Esophagus (tissue), 2 donors: ENCODE data around the gene NUP98. TPM values are rescaled to one million over a fixed set of nuclear protein-coding genes. Genes with fewer than 3 reads are reported as not detected.

Source experiments
- H3K27ac ChIP-seq, 2 donors: one replicate each; pipeline ENCODE4 v1.5.1; 2013; ENCODE audit warnings: low read depth in 2 of 2, mild to moderate bottlenecking in 2 of 2, inconsistent platforms in 1 of 2, low read length in 1 of 2, moderate library complexity in 1 of 2
- H3K27me3 ChIP-seq, 2 donors: one replicate each; pipeline ENCODE4 v1.6.1; 2013; ENCODE audit warnings: low read length in 2 of 2, control low read depth in 1 of 2, mild to moderate bottlenecking in 1 of 2; ENCODE audit not compliant: insufficient read depth in 2 of 2, control insufficient read depth in 1 of 2
- H3K36me3 ChIP-seq, 2 donors: one replicate each; pipeline ENCODE4 v1.6.1; 2013; ENCODE audit warnings: low read length in 1 of 2; ENCODE audit not compliant: control insufficient read depth in 2 of 2, insufficient read depth in 2 of 2
- H3K4me1 ChIP-seq, 2 donors: one replicate each; pipeline ENCODE4 v1.6.1; 2013; ENCODE audit warnings: low read length in 1 of 2; ENCODE audit not compliant: control insufficient read depth in 2 of 2, insufficient read depth in 2 of 2
- H3K4me3 ChIP-seq, 2 donors: one replicate each; pipeline ENCODE4 v1.5.1; 2013; ENCODE audit warnings: low read length in 2 of 2, mild to moderate bottlenecking in 2 of 2, low read depth in 1 of 2, moderate library complexity in 1 of 2
- H3K9me3 ChIP-seq, 2 donors: one replicate each; pipeline ENCODE4 v1.6.1; 2013; ENCODE audit warnings: mild to moderate bottlenecking in 2 of 2, low read depth in 1 of 2, low read length in 1 of 2, moderate library complexity in 1 of 2; ENCODE audit not compliant: control insufficient read depth in 2 of 2, insufficient read depth in 1 of 2
- WGBS, 2 donors: extraction: QIAGEN DNeasy Blood & Tissue Kit; methylation state at CpG; one replicate each; pipeline ENCODE4 v1.1.7; 2013; 5-methylcytosine and 5-hydroxymethylcytosine counted together
- polyA plus RNA-seq, 2 donors: library from polyadenylated mRNA; stranded (reverse); fragments of 200-250 nt; gene quantifications; one replicate each; pipeline ENCODE4 v1.2.3, GENCODE V29; 2013
- donor health status: healthy with polysubstance abuse.
- donor health status: Bipolar disorder and iron deficiency.

The NUP98 gene
- polyA plus RNA-seq, 2 donors, result 16.0 to 26.9 TPM

- Histone ChIP-seq H3K27ac (no peak overlapping the region), H3K4me1 (no peaks in the 10 kb centered on the region), H3K9me3 (no peaks in the 10 kb centered on the region), H3K4me3 (no peak overlapping the region), H3K27me3 (no peaks in the 10 kb centered on the region), H3K36me3 (peaks cover 16 to 17% of the 10 kb centered on the region in 2 donors)
- 63 to 68% methylated on average over 6 of the region's 6 CpGs for WGBS, 2 donors
Observed at GRCh38 chr11:3723014-3723708, 74.2 kb downstream of the NUP98 start.

GRCh38 chr11:3722100-3722499 lies 75.3 kb downstream of the NUP98 start:
- H3K9me3 ChIP-seq, result no peaks in the 10 kb centered on the region
- 84 to 86% methylated on average over 2 of the region's 2 CpGs for WGBS, 2 donors
- H3K27ac ChIP-seq, result no peak overlapping the region
- no peaks in the 10 kb centered on the region for H3K27me3 ChIP-seq
- H3K4me3 ChIP-seq, result no peak overlapping the region
- no peaks in the 10 kb centered on the region for H3K4me1 ChIP-seq
- peaks cover 11 to 12% of the 10 kb centered on the region in 2 donors for H3K36me3 ChIP-seq

GRCh38 chr11:3720997-3721396 lies 76.4 kb downstream of the NUP98 start:
- 85 to 89% methylated on average over 2 of the region's 2 CpGs for WGBS, 2 donors
- Histone ChIP-seq H3K27ac (no peak overlapping the region), H3K36me3 (peaks cover 10 to 15% of the 10 kb centered on the region in 2 donors), H3K9me3 (no peaks in the 10 kb centered on the region), H3K4me3 (no peak overlapping the region), H3K27me3 (no peaks in the 10 kb centered on the region), H3K4me1 (no peaks in the 10 kb centered on the region)

- Histone ChIP-seq H3K27me3 (no peaks in the 10 kb centered on the region), H3K27ac (no peak overlapping the region), H3K36me3 (peaks cover 8 to 13% of the 10 kb centered on the region in 2 donors), H3K9me3 (no peaks in the 10 kb centered on the region), H3K4me3 (no peak overlapping the region), H3K4me1 (no peaks in the 10 kb centered on the region)
- 66 to 69% methylated on average over 6 of the region's 6 CpGs for WGBS, 2 donors
Observed at GRCh38 chr11:3712274-3712673, 85.1 kb downstream of the NUP98 start.

GRCh38 chr11:3710485-3711259 lies 86.7 kb downstream of the NUP98 start:
- no peak overlapping the region for H3K4me3 ChIP-seq
- H3K36me3 ChIP-seq, result peaks cover 8 to 11% of the 10 kb centered on the region in 2 donors
- no peak overlapping the region for H3K27ac ChIP-seq
- H3K4me1 ChIP-seq, result no peaks in the 10 kb centered on the region
- WGBS, 2 donors, result 93% methylated on average over 4 of the region's 4 CpGs
- no peaks in the 10 kb centered on the region for H3K27me3 ChIP-seq
- H3K9me3 ChIP-seq, result no peaks in the 10 kb centered on the region

GRCh38 chr11:3709977-3710376 lies 87.4 kb downstream of the NUP98 start:
- WGBS, 2 donors, result 63 to 80% methylated on average over 1 of the region's 1 CpG
- Histone ChIP-seq H3K27me3 (no peaks in the 10 kb centered on the region), H3K4me1 (no peaks in the 10 kb centered on the region), H3K9me3 (no peaks in the 10 kb centered on the region), H3K36me3 (peaks cover 8 to 9% of the 10 kb centered on the region in 2 donors), H3K4me3 (no peak overlapping the region), H3K27ac (no peak overlapping the region)

GRCh38 chr11:3707176-3707575 lies 90.2 kb downstream of the NUP98 start:
- Histone ChIP-seq H3K9me3 (no peaks in the 10 kb centered on the region), H3K36me3 (peaks cover 10 to 11% of the 10 kb centered on the region in 2 donors), H3K4me1 (no peaks in the 10 kb centered on the region), H3K4me3 (no peak overlapping the region), H3K27me3 (no peaks in the 10 kb centered on the region), H3K27ac (no peak overlapping the region)
- WGBS, 2 donors, result 88 to 91% methylated on average over 2 of the region's 2 CpGs

- Histone ChIP-seq H3K27ac (no peak overlapping the region), H3K9me3 (no peaks in the 10 kb centered on the region), H3K4me3 (no peak overlapping the region), H3K27me3 (no peaks in the 10 kb centered on the region), H3K36me3 (peaks cover 5 to 21% of the 10 kb centered on the region in 2 donors), H3K4me1 (no peaks in the 10 kb centered on the region)
- 79 to 96% methylated on average over 3 of the region's 3 CpGs for WGBS, 2 donors
Observed at GRCh38 chr11:3703383-3703782, 94.0 kb downstream of the NUP98 start.

GRCh38 chr11:3700910-3701309 lies 96.4 kb downstream of the NUP98 start:
- Histone ChIP-seq H3K27me3 (no peaks in the 10 kb centered on the region), H3K36me3 (peaks cover 8 to 21% of the 10 kb centered on the region in 2 donors), H3K9me3 (no peaks in the 10 kb centered on the region), H3K27ac (no peak overlapping the region), H3K4me1 (no peaks in the 10 kb centered on the region), H3K4me3 (no peak overlapping the region)
- 88 to 92% methylated on average over 2 of the region's 2 CpGs for WGBS, 2 donors
